ENCODE measurements around the gene FAAP20. TPM values are rescaled to one million over a fixed set of nuclear protein-coding genes. Genes with fewer than 3 reads are reported as not detected.

Gene FAAP20
- total RNA-seq, 3 donors from 2014 or later (not counting 1 experiment from before 2014, with no cell fraction given), result 40.3 to 53.0 (median 43.3) TPM

DNA sequence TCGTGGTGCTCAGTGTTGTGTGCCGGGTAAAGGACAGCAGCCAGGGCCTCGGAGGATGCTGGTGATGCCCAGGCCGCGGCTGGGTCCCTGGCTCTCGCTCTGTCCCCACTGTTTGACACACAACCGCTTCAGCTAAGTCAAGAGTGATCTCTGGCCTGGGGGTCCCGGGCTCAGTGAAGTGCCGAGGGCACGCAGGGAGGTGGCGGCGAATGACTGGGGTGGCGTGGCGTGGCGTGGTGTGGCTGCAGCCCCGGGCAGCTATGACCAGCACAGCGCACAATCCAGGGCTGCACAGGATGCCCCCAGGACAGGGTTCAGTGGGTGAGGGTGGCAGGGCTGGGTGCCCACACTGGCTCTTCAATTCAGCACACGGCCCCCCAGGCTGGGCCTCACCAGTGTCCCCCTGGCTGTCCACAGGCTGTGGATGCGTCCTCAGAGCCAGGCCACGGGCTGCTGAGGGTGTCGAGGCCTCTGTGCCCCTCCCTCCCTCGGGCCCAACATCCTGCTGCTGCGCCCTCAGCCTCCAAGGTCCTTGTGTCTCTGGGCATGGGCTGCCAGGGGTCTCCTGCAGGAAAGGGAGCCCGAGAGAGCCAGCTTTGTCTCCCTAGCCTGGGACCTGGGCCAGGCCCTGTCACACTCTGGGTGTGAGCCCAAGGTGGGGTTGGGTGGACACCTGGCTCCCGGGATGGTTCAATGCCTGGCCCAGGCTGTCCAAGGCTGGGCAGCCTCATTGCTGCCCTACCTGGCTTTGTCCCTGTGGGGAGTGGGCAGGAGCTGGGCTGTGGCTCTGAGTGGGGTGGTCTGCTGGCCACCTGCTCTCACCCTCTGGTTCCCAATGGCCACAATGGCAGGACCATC lies 21.6 kb upstream of the FAAP20 start:
- peaks cover 0 to 4% of the 10 kb centered on the region in 2 donors for H3K4me1 Mint-ChIP-seq
- H3K27ac ChIP-seq (ENCODE audit: low read length), result no peak overlapping the region
- WGBS (ENCODE audit: insufficient coverage), result 94% methylated on average over 25 of the region's 25 CpGs
- no peak for TF ChIP-seq CTCF (IDR thresholded peaks at IDR 0.05)
- no peaks in the 10 kb centered on the region for H3K9me3 Mint-ChIP-seq
- H3K27me3 ChIP-seq (ENCODE audit: control insufficient read depth, insufficient read depth, low read length), result peaks cover 5% of the 10 kb centered on the region
- peaks cover 0 to 10% of the 10 kb centered on the region in 2 donors for H3K27me3 Mint-ChIP-seq (ENCODE audit: low read depth in 2 of 2)
- H3K27ac Mint-ChIP-seq, result no peak overlapping the region
- no peaks in the 10 kb centered on the region for H3K9me3 ChIP-seq (ENCODE audit: control insufficient read depth, insufficient read depth, low read length)
- no peak for DNase-seq
- no peak overlapping the region for H3K4me3 Mint-ChIP-seq
- H3K4me3 ChIP-seq (ENCODE audit: low read length), result no peak overlapping the region
- peaks cover 16% of the 10 kb centered on the region for H3K4me1 ChIP-seq (ENCODE audit: control insufficient read depth, insufficient read depth, low read length)
- no peaks in the 10 kb centered on the region for H3K36me3 ChIP-seq (ENCODE audit: control insufficient read depth, insufficient read depth, low read length)
- H3K36me3 Mint-ChIP-seq, result no peaks in the 10 kb centered on the region
- intact Hi-C loops (cut with micrococcal nuclease), result no loop called here
- no peak for ATAC-seq

DNA sequence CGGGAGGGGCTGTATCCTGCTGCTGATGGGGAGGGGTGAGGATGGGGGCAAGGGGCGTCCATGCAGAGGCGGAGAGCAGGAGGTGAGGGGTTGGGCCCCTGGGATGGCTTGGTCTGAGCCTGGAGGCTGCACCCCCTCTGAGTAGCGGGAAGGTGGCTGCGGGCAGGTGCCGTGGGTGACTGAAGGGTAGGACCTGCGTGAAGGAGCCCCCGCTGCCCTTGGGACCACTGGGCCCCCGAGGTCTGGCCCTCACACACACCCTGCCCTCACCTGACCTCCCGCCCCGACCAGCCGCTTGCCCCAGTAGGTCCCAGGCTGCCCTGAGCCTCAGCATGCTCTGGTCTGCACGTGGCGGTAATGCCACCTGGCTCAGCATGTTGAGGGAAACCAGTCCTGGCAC lies 20.8 kb upstream of the FAAP20 start:
- 91% methylated on average over 14 of the region's 14 CpGs for WGBS (ENCODE audit: insufficient coverage)
- Histone ChIP-seq H3K4me1 (ENCODE audit: control insufficient read depth, insufficient read depth, low read length) (peaks cover 16% of the 10 kb centered on the region), H3K27ac (ENCODE audit: low read length) (no peak overlapping the region), H3K36me3 (ENCODE audit: control insufficient read depth, insufficient read depth, low read length) (no peaks in the 10 kb centered on the region), H3K27me3 (ENCODE audit: control insufficient read depth, insufficient read depth, low read length) (peaks cover 5% of the 10 kb centered on the region), H3K9me3 (ENCODE audit: control insufficient read depth, insufficient read depth, low read length) (no peaks in the 10 kb centered on the region), H3K4me3 (ENCODE audit: low read length) (no peak overlapping the region)
- DNase-seq (no peak), ATAC-seq (peak in 1 of 3 donors; percentile 7)
- Mint-ChIP-seq H3K27ac (no peak overlapping the region), H3K4me1 (peaks cover 0 to 4% of the 10 kb centered on the region in 2 donors), H3K36me3 (no peaks in the 10 kb centered on the region), H3K4me3 (no peak overlapping the region), H3K9me3 (no peaks in the 10 kb centered on the region), H3K27me3 (ENCODE audit: low read depth in 2 of 2) (peaks cover 0 to 10% of the 10 kb centered on the region in 2 donors)
- intact Hi-C loops (cut with micrococcal nuclease), result no loop called here
- TF ChIP-seq CTCF (IDR thresholded peaks at IDR 0.05), result no peak

DNA sequence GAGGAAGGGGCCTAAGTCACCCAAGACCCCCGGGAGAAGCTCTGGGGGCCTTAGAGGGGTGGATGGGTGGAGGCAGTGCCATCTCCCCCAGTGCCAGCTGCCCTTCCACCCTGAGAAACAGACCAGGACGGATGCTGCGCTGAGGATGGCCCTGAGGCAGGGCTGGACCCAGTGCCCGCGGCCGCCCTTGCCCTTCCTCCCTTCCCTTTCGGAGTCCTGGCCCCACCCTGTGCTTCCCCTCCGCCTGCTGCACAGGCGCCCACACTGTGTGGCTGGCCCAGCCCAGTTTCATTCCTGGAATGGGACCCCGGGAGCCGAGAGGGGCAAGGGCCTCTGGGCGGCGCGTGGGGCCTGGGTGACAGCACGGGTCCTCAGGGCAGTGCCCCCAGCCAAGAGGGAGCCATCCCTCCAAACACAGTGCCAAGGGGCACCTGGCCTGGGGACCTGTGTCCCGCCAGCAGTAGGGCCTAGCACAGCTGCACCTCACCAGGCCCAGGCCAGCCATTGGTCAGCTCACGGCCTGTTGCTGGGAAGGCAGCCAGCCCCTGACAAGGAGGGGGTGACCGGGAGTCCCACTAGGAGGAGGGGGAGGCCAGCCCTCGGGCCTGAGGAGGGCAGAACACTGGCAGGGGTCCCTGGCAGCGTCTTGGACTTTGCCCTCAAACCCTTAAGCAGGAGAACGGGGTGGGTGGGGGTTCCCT lies 20.1 kb upstream of the FAAP20 start:
- Mint-ChIP-seq H3K4me1 (peaks cover 0 to 4% of the 10 kb centered on the region in 2 donors), H3K27ac (no peak overlapping the region), H3K27me3 (ENCODE audit: low read depth in 2 of 2) (peaks cover 0 to 10% of the 10 kb centered on the region in 2 donors), H3K9me3 (no peaks in the 10 kb centered on the region), H3K4me3 (no peak overlapping the region), H3K36me3 (no peaks in the 10 kb centered on the region)
- Histone ChIP-seq H3K4me1 (ENCODE audit: control insufficient read depth, insufficient read depth, low read length) (peaks cover 16% of the 10 kb centered on the region), H3K9me3 (ENCODE audit: control insufficient read depth, insufficient read depth, low read length) (no peaks in the 10 kb centered on the region), H3K4me3 (ENCODE audit: low read length) (no peak overlapping the region), H3K27me3 (ENCODE audit: control insufficient read depth, insufficient read depth, low read length) (peaks cover 5% of the 10 kb centered on the region), H3K27ac (ENCODE audit: low read length) (no peak overlapping the region), H3K36me3 (ENCODE audit: control insufficient read depth, insufficient read depth, low read length) (no peaks in the 10 kb centered on the region)
- no peak for DNase-seq
- intact Hi-C loops (cut with micrococcal nuclease), result no loop called here
- WGBS (ENCODE audit: insufficient coverage), result 89% methylated on average over 21 of the region's 21 CpGs
- no peak for ATAC-seq
- TF ChIP-seq CTCF (IDR thresholded peaks at IDR 0.05), result no peak
